GM12878 (cell line): ENCODE results near the gene TANK. TPM values are rescaled to one million over a fixed set of nuclear protein-coding genes. Genes with fewer than 3 reads are reported as not detected.

ENCODE experiments used
- ATAC-seq: fragments of 200-7000 bp; cut with Tn5 transposase; 3 replicates; pipeline ENCODE4 v1.9.1; 2020; ENCODE audit warnings: mild to moderate bottlenecking, moderate library complexity
- BruUV-seq: library from RNA; stranded (reverse); fragments of 400-500 nt; replicated peaks from 2 replicates; lab custom pipeline; 2021; lab: Mats Ljungman, UMichigan
- CTCF ChIA-PET: fragments of 300-600 bp; sonication (Branson Sonifier 250); formaldehyde crosslinking; extraction: SDS; loops from one replicate; lab custom pipeline; 2021; ENCODE audit warnings: inconsistent platforms; lab: Yijun Ruan, JAX
- POLR2A ChIA-PET: fragments of 350-600 bp; formaldehyde crosslinking; extraction: SDS; loops from one replicate; lab custom pipeline; 2021; ENCODE audit warnings: inconsistent platforms; lab: Charles Lee
- RAD21 ChIA-PET: fragments of 300-600 bp; sonication (Branson Sonifier 250); formaldehyde crosslinking; loops from one replicate; lab custom pipeline; 2023; ENCODE audit warnings: antibody characterized with exemption; ENCODE audit not compliant: unreplicated experiment; lab: Charles Lee
- SMC1A ChIA-PET: fragments of 300-600 bp; sonication (Branson Sonifier 250); formaldehyde crosslinking; loops from one replicate; lab custom pipeline; 2023; ENCODE audit not compliant: unreplicated experiment, uncharacterized antibody; lab: Charles Lee
- DNase-seq: peaks from one replicate; pipeline ENCODE4 v3.0.0-alpha.2; 2011; ENCODE audit warnings: low read depth, low spot score
- FAIRE-seq: peaks from 3 replicates; lab custom pipeline; 2011; peaks lifted over from hg19 to GRCh38; lab: Jason Lieb, UNC
- H2AFZ ChIP-seq: 2 replicates; pipeline ENCODE4 v1.6.0; 2011; ENCODE audit warnings: low read depth, low read length, control low read depth; ENCODE audit not compliant: control insufficient read depth
- H3K27ac ChIP-seq: 2 replicates; pipeline ENCODE4 v1.5.1; 2011; ENCODE audit warnings: control low read depth; ENCODE audit not compliant: control insufficient read depth, insufficient read depth
- H3K27me3 ChIP-seq, 2 experiments: replicated peaks in 1 of 2; 2 replicates each; pipeline versions ENCODE4 v1.6.0 to v1.6.1; 2011; ENCODE audit warnings: low read length in 1 of 2; ENCODE audit not compliant: control insufficient read depth in 2 of 2, insufficient read depth in 2 of 2
- H3K36me3 ChIP-seq, 2 experiments: 2 replicates each; pipeline ENCODE4 v1.5.1; 2011; ENCODE audit warnings: low read length in 1 of 2; ENCODE audit not compliant: control insufficient read depth in 2 of 2, insufficient read depth in 2 of 2
- H3K4me1 ChIP-seq: 2 replicates; pipeline ENCODE4 v1.6.1; 2011; ENCODE audit warnings: mild to moderate bottlenecking, low read length, moderate library complexity, mixed read lengths; ENCODE audit not compliant: control insufficient read depth, insufficient read depth
- H3K4me2 ChIP-seq: 2 replicates; pipeline ENCODE4 v1.6.0; 2011; ENCODE audit warnings: control low read depth; ENCODE audit not compliant: control insufficient read depth, insufficient read depth
- H3K4me3 ChIP-seq: fragments of 200-600 bp; sonication (generic); 2 replicates; pipeline ENCODE4 v1.5.1; 2016
- H3K79me2 ChIP-seq: 2 replicates; pipeline ENCODE4 v1.6.0; 2011; ENCODE audit warnings: low read length; ENCODE audit not compliant: control insufficient read depth, insufficient read depth
- H3K9ac ChIP-seq: 2 replicates; pipeline ENCODE4 v1.8.0; 2011; ENCODE audit warnings: low read length, control low read depth, mixed read lengths; ENCODE audit not compliant: control insufficient read depth, insufficient read depth
- H3K9me3 ChIP-seq: replicated peaks from 3 replicates; pipeline ENCODE4 v1.5.1; 2011; ENCODE audit warnings: mild to moderate bottlenecking, low read length; ENCODE audit not compliant: control insufficient read depth, insufficient read depth
- H4K20me1 ChIP-seq: 2 replicates; pipeline ENCODE4 v1.6.0; 2011; ENCODE audit not compliant: control insufficient read depth, insufficient read depth
- ETV6 ChIP-seq, 2 experiments: fragments of 450-650 bp in 1 of 2; IDR thresholded peaks in 1 of 2; conservative IDR thresholded peaks in 1 of 2; 2 replicates each; pipeline ENCODE4 v1.6.1; 2014; ENCODE audit warnings: antibody characterized with exemption in 1 of 2, borderline replicate concordance in 1 of 2, low read depth in 1 of 2, mild to moderate bottlenecking in 1 of 2, moderate library complexity in 1 of 2
- PAX8 ChIP-seq: fragments of 450-650 bp; IDR thresholded peaks from 2 replicates; pipeline ENCODE4 v1.6.1; 2017; ENCODE audit warnings: mild to moderate bottlenecking, moderate library complexity
- WGBS: methylation state at CpG from one replicate; pipeline ENCODE4 v1.1.6; 2016; ENCODE audit warnings: low lambda C conversion rate; ENCODE audit not compliant: insufficient replicate concordance, insufficient coverage; ENCODE audit errors: missing lambda C conversion rate; 5-methylcytosine and 5-hydroxymethylcytosine counted together
- in situ Hi-C: fragments of 300-500 bp; cut with MboI; formaldehyde crosslinking; loops from 9 replicates; pipeline ENCODE4 v1.14.3; 2018; ENCODE audit warnings: mixed read lengths
- intact Hi-C: fragments of 100-400 bp; cut with micrococcal nuclease; formaldehyde crosslinking; loops from one replicate; pipeline ENCODE4 v1.14.2; 2022; ENCODE audit not compliant: unreplicated experiment
- polyA plus RNA-seq, 11 experiments: library from polyadenylated mRNA; depleted of rRNA in 4 of 11; unstranded in 6 of 11; stranded (reverse) in 5 of 11; fragments of >200 nt; fragmentation: Nextera tagmentation in 4 of 11; fragmentation: Illumina TruSeq in 1 of 11; extraction: Ambion mirVana in 4 of 11; extraction: Trizol in 1 of 11; gene quantifications; 1 replicate in 1 of 11; 2 replicates in 10 of 11; pipeline versions ENCODE4 v1.2.1 to v1.2.3, GENCODE V29; 2011 to 2016; ENCODE audit warnings: inconsistent platforms in 2 of 11, missing spikeins in 2 of 11, low read depth in 1 of 11
- total RNA-seq, 4 experiments: library from RNA; depleted of rRNA in 3 of 4; stranded (reverse); fragments of >200 nt in 3 of 4; fragmentation: Illumina TruSeq in 1 of 4; extraction: Trizol in 1 of 4; gene quantifications; 2 replicates each; pipeline versions ENCODE4 v1.2.1 to v1.2.3, GENCODE V29; 2013 to 2021

TANK gene
- total and polyA plus RNA-seq, 10 of the 15 experiments (the other 5 are each of a cell fraction or from before 2014, with no cell fraction given) = 48.6 to 127 (median 103) TPM

- no peaks in the 10 kb centered on the region for H4K20me1 ChIP-seq
- 13% methylated on average over 4 of the region's 4 CpGs for WGBS
- CTCF ChIA-PET = interaction anchor here (0.7 to 2.9 kb wide), 21 partner anchors 8 to 87 kb away, joined by 3 to 25 read pairs (median 4); no protein-coding TSS in a partner anchor
- peaks cover 44% of the 10 kb centered on the region for H3K79me2 ChIP-seq
- no peaks in the 10 kb centered on the region for H3K36me3 ChIP-seq
- FAIRE-seq = no peak
- RAD21 ChIA-PET = interaction anchor here (0.6 to 6.0 kb wide), 21 partner anchors 9 to 109 kb away, joined by 3 to 71 read pairs (median 5); no protein-coding TSS in a partner anchor
- TF ChIP-seq PAX8 = 0 out of 2 replicates have a peak, but pooled peaks have one; percentile 12
- no peak for TF ChIP-seq ETV6 (conservative IDR thresholded peaks at IDR 0.05 in 1 of 2, IDR thresholded peaks at IDR 0.05 in 1 of 2; ENCODE audit: borderline replicate concordance in 1 of 2, low read depth in 1 of 2)
- peak overlapping the region; percentile 52 for H3K4me2 ChIP-seq
- in situ Hi-C loops = no loop called here
- H3K27me3 ChIP-seq = no peaks in the 10 kb centered on the region
- no peak for ATAC-seq
- H3K9me3 ChIP-seq = no peaks in the 10 kb centered on the region
- no peak for DNase-seq
- peak overlapping the region; percentile 81 for H3K4me3 ChIP-seq
- peak overlapping the region; percentile 95 for H3K27ac ChIP-seq
- no peaks in the 10 kb centered on the region for H3K4me1 ChIP-seq
- SMC1A ChIA-PET = interaction anchor here (0.8 to 7.4 kb wide), 26 partner anchors 10 to 115 kb away, joined by 3 to 130 read pairs (median 6); partner anchors contain the start of gene TANK
- POLR2A ChIA-PET = interaction anchor here (0.6 to 4.7 kb wide), 18 partner anchors 9 to 927 kb away, joined by 3 to 25 read pairs (median 7); partner anchors contain the start of gene PSMD14
- H2AFZ ChIP-seq = peak overlapping the region; percentile 58
- intact Hi-C loops = loop anchor here (1.0 to 5.0 kb wide), 2 partner anchors 32 to 36 kb away; no protein-coding TSS in a partner anchor
- H3K9ac ChIP-seq = peak overlapping the region; percentile 77
- TSS peak; percentile 91 for BruUV-seq
Measured at GRCh38 chr2:161135951-161136593, 24.2 kb upstream of the TANK start.
